Spleen (tissue), 3 donors: ENCODE measurements around the gene C9orf153.

ENCODE experiments used
- POLR2A ChIP-seq, 3 donors: fragments of 450-650 bp; IDR thresholded peaks; one replicate each; pipeline ENCODE4 v1.5.1; 2017; ENCODE audit warnings: antibody characterized with exemption in 3 of 3, mild to moderate bottlenecking in 1 of 3
- POLR2AphosphoS5 ChIP-seq, 3 donors: sonication (generic); formaldehyde crosslinking; IDR thresholded peaks; one replicate each; pipeline ENCODE4 v1.5.1; 2017; ENCODE audit warnings: antibody characterized with exemption in 3 of 3

DNA sequence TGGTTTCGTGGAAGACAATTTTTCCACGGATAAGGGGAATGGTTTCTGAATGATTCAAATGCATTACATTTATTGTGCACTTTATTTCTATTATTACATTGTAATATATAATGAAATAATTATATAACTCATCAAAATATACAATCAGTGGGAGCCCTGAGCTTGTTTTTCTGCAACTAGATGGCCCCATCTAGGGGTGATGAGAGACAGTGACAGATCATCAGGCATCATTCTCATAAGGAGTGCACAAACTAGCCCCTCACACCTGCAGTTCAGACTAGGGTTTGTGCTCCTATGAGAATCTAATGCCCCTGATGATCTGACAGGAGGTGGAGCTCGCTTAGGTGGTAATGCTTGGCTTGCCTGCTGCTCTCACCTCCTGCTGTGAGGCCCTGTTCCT lies 16.5 kb upstream of the C9orf153 start:
- TF ChIP-seq POLR2A (IDR thresholded peaks at IDR 0.05) (no peak), POLR2AphosphoS5 (IDR thresholded peaks at IDR 0.05) (no peak)
